SK-N-SH (cell line): ENCODE data around the gene HS1BP3. TPM values are rescaled to one million over a fixed set of nuclear protein-coding genes. Genes with fewer than 3 reads are reported as not detected.

Experiments used
- CTCF ChIA-PET: fragments of 300-600, 350-600 bp; formaldehyde crosslinking; extraction: SDS; loops from one replicate; lab custom pipeline; 2021; lab: Yijun Ruan, JAX
- POLR2A ChIA-PET: fragments of 350-600 bp; sonication (Branson Sonifier 250); formaldehyde crosslinking; extraction: SDS; loops from one replicate; lab custom pipeline; 2020; ENCODE audit warnings: antibody characterized with exemption, inconsistent platforms; lab: Yijun Ruan, JAX
- DNase-seq: peaks from one replicate; pipeline ENCODE4 v3.0.0; 2012
- H2AFZ ChIP-seq: fragments of 200-600 bp; sonication (generic); 2 replicates; pipeline ENCODE4 v1.8.1; 2016; ENCODE audit warnings: antibody characterized with exemption, mild to moderate bottlenecking, low read depth
- H3F3A ChIP-seq: fragments of 200-600 bp; sonication (generic); replicated peaks from 2 replicates; pipeline ENCODE3; 2016; ENCODE audit warnings: antibody characterized with exemption, mild to moderate bottlenecking; ENCODE audit not compliant: insufficient read depth
- H3K27ac ChIP-seq, 2 experiments: fragments of 200-500 bp in 1 of 2; fragments of 200-600 bp in 1 of 2; sonication (Bioruptor generic) in 1 of 2; sonication (generic), shearing (Covaris generic) in 1 of 2; 2 replicates each; pipeline versions ENCODE4 v1.5.1 to v1.6.1; 2014 to 2016; ENCODE audit warnings: low read depth in 2 of 2, inconsistent platforms in 1 of 2, low read length in 1 of 2, mild to moderate bottlenecking in 1 of 2, mixed read lengths in 1 of 2
- H3K27me3 ChIP-seq: fragments of 200-600 bp; sonication (generic), shearing (Covaris generic); 2 replicates; pipeline ENCODE4 v1.6.1; 2016; ENCODE audit warnings: mixed run types; ENCODE audit not compliant: insufficient read depth
- H3K36me3 ChIP-seq, 2 experiments: fragments of 200-500 bp in 1 of 2; fragments of 200-600 bp in 1 of 2; sonication (Bioruptor generic) in 1 of 2; sonication (generic) in 1 of 2; replicated peaks in 1 of 2; 2 replicates each; pipeline versions ENCODE3 to v1.5.1; 2014 to 2016; ENCODE audit warnings: low read length in 1 of 2, mild to moderate bottlenecking in 1 of 2; ENCODE audit not compliant: insufficient read depth in 2 of 2, control insufficient read depth in 1 of 2
- H3K4me1 ChIP-seq, 2 experiments: fragments of 200-500 bp in 1 of 2; fragments of 200-600 bp in 1 of 2; sonication (Bioruptor generic) in 1 of 2; sonication (generic), shearing (Covaris generic) in 1 of 2; 2 replicates each; pipeline versions ENCODE4 v1.5.1 to v1.6.1; 2014 to 2016; ENCODE audit warnings: low read depth in 1 of 2, low read length in 1 of 2, mixed run types in 1 of 2; ENCODE audit not compliant: insufficient read depth in 2 of 2, control insufficient read depth in 1 of 2
- H3K4me2 ChIP-seq: fragments of 200-600 bp; sonication (generic), shearing (Covaris generic); 2 replicates; pipeline ENCODE4 v1.6.1; 2017; ENCODE audit warnings: mixed run types
- H3K4me3 ChIP-seq, 2 experiments: fragments of 200-500 bp in 1 of 2; fragments of 200-600 bp in 1 of 2; sonication (Bioruptor generic) in 1 of 2; sonication (generic), shearing (Covaris generic) in 1 of 2; 2 replicates each; pipeline versions ENCODE4 v1.5.1 to v1.8.1; 2014 to 2016; ENCODE audit warnings: low read depth in 2 of 2, inconsistent platforms in 1 of 2, low read length in 1 of 2, mild to moderate bottlenecking in 1 of 2, mixed read lengths in 1 of 2, moderate library complexity in 1 of 2
- H3K79me2 ChIP-seq: fragments of 200-600 bp; sonication (generic); 2 replicates; pipeline ENCODE4 v1.8.1; 2017; ENCODE audit warnings: mild to moderate bottlenecking; ENCODE audit not compliant: insufficient read depth
- H3K9ac ChIP-seq: fragments of 200-600 bp; sonication (generic); 2 replicates; pipeline ENCODE4 v1.6.1; 2017; ENCODE audit warnings: mixed run types
- H3K9me2 ChIP-seq: fragments of 200-600 bp; sonication (generic); 2 replicates; pipeline ENCODE4 v1.6.1; 2017; ENCODE audit warnings: mixed run types
- H3K9me3 ChIP-seq: fragments of 200-600 bp; sonication (generic); 2 replicates; pipeline ENCODE4 v1.6.1; 2017; ENCODE audit warnings: mixed run types, mild to moderate bottlenecking, moderate library complexity
- H4K20me1 ChIP-seq: fragments of 200-600 bp; sonication (generic); 2 replicates; pipeline ENCODE4 v1.6.1; 2017; ENCODE audit warnings: mild to moderate bottlenecking, mixed run types; ENCODE audit not compliant: insufficient read depth
- CHD2 ChIP-seq: fragments of 150-350 bp; IDR thresholded peaks from 2 replicates; pipeline ENCODE4 v1.6.1; 2018; ENCODE audit warnings: low read length; ENCODE audit not compliant: partially characterized antibody
- CTCF ChIP-seq: fragments of 200-600 bp; sonication (generic); IDR thresholded peaks from 2 replicates; pipeline ENCODE4 v1.6.1; 2017; ENCODE audit warnings: antibody characterized with exemption, mild to moderate bottlenecking, moderate library complexity
- ELF1 ChIP-seq: IDR thresholded peaks from 2 replicates; pipeline ENCODE4 v1.4.0; 2012
- FOXJ3 ChIP-seq: sonication (generic); formaldehyde crosslinking; IDR thresholded peaks from 2 replicates; pipeline ENCODE4 v1.5.1; 2020; ENCODE audit warnings: mild to moderate bottlenecking, missing genetic modification reagents
- MXI1 ChIP-seq: IDR thresholded peaks from 2 replicates; pipeline ENCODE4 v1.6.1; 2012; ENCODE audit warnings: mild to moderate bottlenecking, low read depth, low read length, improper control_type of control experiment
- POLR2AphosphoS5 ChIP-seq: IDR thresholded peaks from 2 replicates; pipeline ENCODE4 v1.6.1; 2012; ENCODE audit warnings: low read depth, low read length
- RAD21 ChIP-seq: IDR thresholded peaks from 2 replicates; pipeline ENCODE4 v1.6.1; 2012; ENCODE audit warnings: mild to moderate bottlenecking, low read length
- RCOR1 ChIP-seq: fragments of 150-350 bp; IDR thresholded peaks from 2 replicates; pipeline ENCODE4 v1.6.1; 2017; ENCODE audit warnings: antibody characterized with exemption, low read length
- SMC3 ChIP-seq: IDR thresholded peaks from 2 replicates; pipeline ENCODE4 v1.6.1; 2012; ENCODE audit warnings: low read depth, low read length, improper control_type of control experiment
- YY1 ChIP-seq: IDR thresholded peaks from 2 replicates; pipeline ENCODE4 v1.4.0; 2012; ENCODE audit warnings: low read depth, mild to moderate bottlenecking
- WGBS: methylation state at CpG from one replicate; pipeline ENCODE4 v1.1.6; 2017; ENCODE audit warnings: low lambda C conversion rate; 5-methylcytosine and 5-hydroxymethylcytosine counted together
- polyA plus RNA-seq, 3 experiments: library from polyadenylated mRNA; depleted of rRNA; stranded (reverse); fragments of >200 nt; gene quantifications; 2 replicates each; pipeline ENCODE4 v1.2.3, GENCODE V29; 2012
- TF ChIP-seq, protein P1 (sequence below): IDR thresholded peaks from 2 replicates; pipeline ENCODE4 v1.4.0; 2012; ENCODE audit warnings: low read depth, borderline replicate concordance

Gene HS1BP3
- polyA plus RNA-seq, 1 of the 3 experiments (the other 2 are of a cell fraction) = 20.1 TPM

GRCh38 chr2:20643060-20643459 lies 7.8 kb downstream of the HS1BP3 start:
- H3K79me2 ChIP-seq = no peaks in the 10 kb centered on the region
- peaks cover 9% of the 10 kb centered on the region for H4K20me1 ChIP-seq
- peaks cover 4% of the 10 kb centered on the region for H3F3A ChIP-seq
- H3K9me2 ChIP-seq = no peaks in the 10 kb centered on the region
- ChIA-PET POLR2A (interaction anchor here (1.1 to 3.7 kb wide), 3 partner anchors 8 to 232 kb away, joined by 3 to 39 read pairs (median 11); partner anchors contain the start of genes HS1BP3 and RHOB), CTCF (interaction anchor here (0.6 to 10.9 kb wide), 78 partner anchors 10 to 628 kb away, joined by 3 to 188 read pairs (median 6); partner anchors contain the start of genes GDF7, HS1BP3 and RHOB)
- TF ChIP-seq CTCF (no peak), FOXJ3 (CRISPR knock-in tag) (no peak)
- H3K4me1 ChIP-seq = peaks cover 13 to 18% of the 10 kb centered on the region in 2 experiments; a peak in 3 of 4 replicates
- H3K9me3 ChIP-seq = no peaks in the 10 kb centered on the region
- no peak overlapping the region for H3K27ac ChIP-seq
- H3K4me3 ChIP-seq = no peak overlapping the region
- H3K36me3 ChIP-seq = peaks cover 0 to 13% of the 10 kb centered on the region in 2 experiments
- no peaks in the 10 kb centered on the region for H3K27me3 ChIP-seq
- WGBS = 93% methylated on average over 7 of the region's 7 CpGs
- no peak overlapping the region for H3K4me2 ChIP-seq
- H3K9ac ChIP-seq = no peak overlapping the region
- DNase-seq = no peak
- no peak overlapping the region for H2AFZ ChIP-seq

GRCh38 chr2:20642055-20642971 lies 8.6 kb downstream of the HS1BP3 start:
- H3K4me1 ChIP-seq = peaks cover 13 to 18% of the 10 kb centered on the region in 2 experiments; a peak in 3 of 4 replicates
- peaks cover 4% of the 10 kb centered on the region for H3F3A ChIP-seq
- WGBS = 53% methylated on average over 14 of the region's 26 CpGs
- H2AFZ ChIP-seq = no peak overlapping the region
- H3K4me2 ChIP-seq = peak overlapping the region; percentile 22; the same call in 1 of the 2 replicates
- no peak overlapping the region; a peak in 1 of 4 replicates for H3K4me3 ChIP-seq
- H3K79me2 ChIP-seq = no peaks in the 10 kb centered on the region
- H4K20me1 ChIP-seq = peaks cover 9% of the 10 kb centered on the region
- no peaks in the 10 kb centered on the region for H3K9me3 ChIP-seq
- no peak overlapping the region for H3K27ac ChIP-seq
- peaks cover 0 to 15% of the 10 kb centered on the region in 2 experiments for H3K36me3 ChIP-seq
- no peaks in the 10 kb centered on the region for H3K27me3 ChIP-seq
- no peak overlapping the region for H3K9ac ChIP-seq
- POLR2A ChIA-PET = interaction anchor here (1.1 to 3.7 kb wide), 3 partner anchors 9 to 231 kb away, joined by 3 to 39 read pairs (median 11); partner anchors contain the start of genes HS1BP3 and RHOB
- DNase-seq = peak; percentile 99
- CTCF ChIA-PET = interaction anchor here (0.5 to 10.9 kb wide), 98 partner anchors 9 to 627 kb away, joined by 3 to 188 read pairs (median 5); partner anchors contain the start of genes GDF7, HS1BP3 and RHOB
- TF ChIP-seq SMC3 = peak; percentile 95
- peak; percentile 57 for TF ChIP-seq CHD2
- no peak for TF ChIP-seq YY1
- TF ChIP-seq, protein P1, sequence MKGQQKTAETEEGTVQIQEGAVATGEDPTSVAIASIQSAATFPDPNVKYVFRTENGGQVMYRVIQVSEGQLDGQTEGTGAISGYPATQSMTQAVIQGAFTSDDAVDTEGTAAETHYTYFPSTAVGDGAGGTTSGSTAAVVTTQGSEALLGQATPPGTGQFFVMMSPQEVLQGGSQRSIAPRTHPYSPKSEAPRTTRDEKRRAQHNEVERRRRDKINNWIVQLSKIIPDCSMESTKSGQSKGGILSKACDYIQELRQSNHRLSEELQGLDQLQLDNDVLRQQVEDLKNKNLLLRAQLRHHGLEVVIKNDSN = no peak
- no peak for TF ChIP-seq POLR2AphosphoS5
- peak; percentile 96 for TF ChIP-seq RAD21
- no peak for TF ChIP-seq MXI1
- no peak for TF ChIP-seq ELF1
- TF ChIP-seq RCOR1 = peak; percentile 40; the same call in 1 of the 2 replicates
- TF ChIP-seq CTCF = peak; percentile 98
- TF ChIP-seq FOXJ3 (CRISPR knock-in tag) = no peak
- H3K9me2 ChIP-seq = no peaks in the 10 kb centered on the region
